Posterior vena cava (tissue), 2 donors: ENCODE data around the gene SMPDL3A. TPM values are rescaled to one million over a fixed set of nuclear protein-coding genes. Genes with fewer than 3 reads are reported as not detected.
"Not testable (repeated sequence)": the region's sequence is repeated elsewhere in the genome, so short reads cannot be mapped to it uniquely, and the experiment has no call there.

Experiments used
- DNase-seq: peaks from one replicate; pipeline ENCODE4 v3.0.0-alpha.2; 2020; ENCODE audit warnings: low spot score
- intact Hi-C, 2 donors: fragments of 100-400 bp; cut with DNase I; formaldehyde crosslinking; loops; one replicate each; pipeline versions ENCODE4 v1.14.1 to v1.14.2; 2022 to 2023
- long read RNA-seq, 2 donors: library from polyadenylated mRNA; unstranded; transcript quantifications; one replicate each; pipeline ENCODE4 v2.0.0, GENCODE V29; 2020 to 2021
- total RNA-seq, 2 donors: library from RNA; stranded (reverse); fragmentation: NEBNext Ultra II Directional; extraction: Animal tissue kit (Norgen Biotek cat#: 25700); gene quantifications; one replicate each; pipeline ENCODE4 v1.2.1, GENCODE V29; 2021
- donor health status: DM: yes; HTN: yes; CAD: no.
- donor health status: DM: yes; HTN: yes; CAD: no.

SMPDL3A gene, protein sequence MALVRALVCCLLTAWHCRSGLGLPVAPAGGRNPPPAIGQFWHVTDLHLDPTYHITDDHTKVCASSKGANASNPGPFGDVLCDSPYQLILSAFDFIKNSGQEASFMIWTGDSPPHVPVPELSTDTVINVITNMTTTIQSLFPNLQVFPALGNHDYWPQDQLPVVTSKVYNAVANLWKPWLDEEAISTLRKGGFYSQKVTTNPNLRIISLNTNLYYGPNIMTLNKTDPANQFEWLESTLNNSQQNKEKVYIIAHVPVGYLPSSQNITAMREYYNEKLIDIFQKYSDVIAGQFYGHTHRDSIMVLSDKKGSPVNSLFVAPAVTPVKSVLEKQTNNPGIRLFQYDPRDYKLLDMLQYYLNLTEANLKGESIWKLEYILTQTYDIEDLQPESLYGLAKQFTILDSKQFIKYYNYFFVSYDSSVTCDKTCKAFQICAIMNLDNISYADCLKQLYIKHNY
- total RNA-seq, result 1 to 10 TPM; 6.1 to 7.0 TPM
- long read RNA-seq, donor 1, partial matches to known transcripts, result 1 of 3 reads
- long read RNA-seq, donor 1, other reads (novel, unspliced or antisense), result 1 of 3 reads
- long read RNA-seq, donor 2, transcript SMPDL3A-203 (7 exons, 1,755 nt), result major isoform, 8 of 22 reads
- long read RNA-seq, donor 2, partial matches to known transcripts, result 0 of 22 reads
- long read RNA-seq, donor 2, other reads (novel, unspliced or antisense), result 10 of 22 reads

DNA sequence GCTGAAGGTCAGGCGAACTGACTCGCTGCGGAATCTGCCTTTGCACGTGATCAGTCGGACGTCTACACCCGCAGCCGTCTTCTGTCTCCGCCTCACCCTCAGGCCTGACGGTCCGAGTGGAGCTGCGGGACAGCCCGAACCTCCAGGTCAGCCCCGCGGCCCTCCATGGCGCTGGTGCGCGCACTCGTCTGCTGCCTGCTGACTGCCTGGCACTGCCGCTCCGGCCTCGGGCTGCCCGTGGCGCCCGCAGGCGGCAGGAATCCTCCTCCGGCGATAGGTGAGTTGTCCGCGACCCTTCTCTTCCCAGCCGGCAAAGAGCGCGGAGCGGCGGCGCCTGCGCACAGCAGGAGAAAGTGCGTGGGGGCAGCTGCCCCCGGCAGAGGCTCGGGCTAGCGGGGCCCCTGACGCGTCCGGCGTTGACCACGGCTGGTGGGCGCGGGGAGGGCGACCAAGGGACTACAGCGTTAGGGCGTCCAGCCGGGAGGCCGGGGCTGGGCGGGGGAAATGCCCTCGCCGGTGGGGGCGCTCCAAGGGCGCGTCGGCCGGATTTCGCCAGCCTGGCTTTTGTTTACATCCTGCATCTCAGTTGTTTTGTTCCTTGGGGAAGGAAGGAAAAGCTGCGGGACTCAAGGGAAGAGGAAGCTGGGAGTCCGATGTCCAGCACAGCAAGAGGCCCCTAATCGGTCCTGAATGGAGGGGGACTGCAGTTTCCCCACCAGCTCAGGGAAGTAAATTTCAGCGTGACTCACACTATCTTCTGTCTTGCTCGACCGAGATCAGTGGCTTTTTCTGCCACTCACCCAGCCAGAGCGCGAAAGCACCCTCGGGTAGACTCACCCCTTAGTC, at the start of gene SMPDL3A:
TSS of gene SMPDL3A (plus strand) at position 77 of the 846 bp plus-strand sequence. CDS start at position 166, 89 bp downstream.
- intact Hi-C loops, result no loop called here
- peak; percentile 90 for DNase-seq

DNA sequence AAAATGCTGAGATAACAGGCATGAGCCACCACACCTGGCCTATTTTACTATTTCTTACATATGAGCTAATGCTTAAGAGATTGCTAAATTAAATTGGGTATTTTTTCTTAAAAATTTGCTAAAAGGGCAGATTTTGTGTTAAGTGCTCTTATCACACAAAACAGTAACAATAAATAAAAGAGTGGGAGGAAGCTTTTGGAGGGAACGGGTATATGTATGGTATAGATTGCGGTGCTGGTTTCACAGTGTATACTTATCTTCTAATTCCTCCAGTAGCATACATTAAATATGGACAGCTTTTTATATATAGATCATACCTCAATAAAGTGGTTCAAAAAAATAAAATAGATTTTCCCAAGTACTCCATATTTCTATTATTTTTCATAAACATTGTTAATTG, 49.0 kb upstream of the SMPDL3A start:
- no peak for DNase-seq
- intact Hi-C loops, result loop anchor here in 1 of 2 donors (10.0 kb wide), 1 partner anchor 95 kb away; no protein-coding TSS in a partner anchor

DNA sequence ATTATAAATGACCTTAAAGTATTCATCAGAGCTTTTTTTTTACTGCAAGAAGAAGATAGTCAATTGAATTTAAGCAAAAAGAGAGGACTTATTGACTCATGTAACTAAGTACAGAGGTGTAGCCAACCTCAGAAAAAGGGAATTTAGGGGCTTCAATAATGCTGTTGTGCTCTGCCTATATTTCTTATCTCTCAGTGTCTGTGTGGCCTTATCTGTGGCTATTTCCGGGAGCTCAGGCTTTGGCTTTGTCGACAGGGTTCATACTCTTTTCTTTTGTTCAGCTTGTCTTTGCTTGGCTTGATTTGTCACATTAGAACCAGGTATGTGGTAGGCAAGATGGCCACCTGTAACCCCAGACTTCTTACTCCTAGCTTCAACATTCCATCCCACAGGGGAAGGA, 48.1 kb upstream of the SMPDL3A start:
- DNase-seq, result no peak
- intact Hi-C loops, result loop anchor here in 1 of 2 donors (10.0 kb wide), 1 partner anchor 94 kb away; no protein-coding TSS in a partner anchor

DNA sequence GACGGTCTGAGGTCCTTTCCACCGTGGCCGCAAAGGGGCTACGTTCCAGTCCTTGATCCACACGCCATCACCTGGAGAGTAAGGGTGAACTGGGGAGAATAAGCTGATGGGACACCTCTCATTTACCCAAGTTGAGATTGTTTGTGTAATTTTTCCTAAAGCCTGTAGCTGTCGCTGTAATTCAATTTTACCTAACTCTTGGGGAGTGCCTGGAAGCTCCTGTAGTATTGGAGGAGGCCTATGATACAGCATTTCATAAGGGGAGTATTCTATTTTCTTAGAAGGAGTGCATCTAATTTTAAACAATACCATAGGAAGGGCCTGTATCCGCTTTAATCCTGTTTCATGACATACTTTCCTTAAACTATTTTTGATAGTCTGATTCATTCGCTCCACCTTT, 44.8 kb upstream of the SMPDL3A start:
- intact Hi-C loops, result loop anchor here in 1 of 2 donors (10.0 kb wide), 1 partner anchor 91 kb away; no protein-coding TSS in a partner anchor
- DNase-seq, result not testable (repeated sequence)

DNA sequence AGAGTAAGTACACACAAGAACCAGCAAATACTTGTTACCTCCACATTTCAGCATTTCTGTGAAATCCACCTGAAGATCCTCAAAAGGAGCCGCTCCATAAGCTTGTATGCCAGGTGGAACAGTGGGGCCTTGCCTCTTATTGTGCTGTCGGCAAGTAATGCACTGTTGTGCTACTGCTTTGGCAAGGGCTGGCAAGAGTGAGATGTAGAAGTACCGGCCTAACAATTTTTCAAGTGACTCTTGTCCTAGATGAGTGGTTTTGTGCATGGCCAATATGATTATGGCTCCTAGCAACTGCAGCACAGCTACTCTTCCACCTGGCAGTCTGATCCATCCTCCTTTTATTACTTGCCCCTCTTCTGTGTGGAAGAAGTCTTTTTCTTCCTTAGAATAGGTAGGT, 44.2 kb upstream of the SMPDL3A start:
- intact Hi-C loops, result loop anchor here in 1 of 2 donors (10.0 kb wide), 1 partner anchor 90 kb away; no protein-coding TSS in a partner anchor
- not testable (repeated sequence) for DNase-seq

DNA sequence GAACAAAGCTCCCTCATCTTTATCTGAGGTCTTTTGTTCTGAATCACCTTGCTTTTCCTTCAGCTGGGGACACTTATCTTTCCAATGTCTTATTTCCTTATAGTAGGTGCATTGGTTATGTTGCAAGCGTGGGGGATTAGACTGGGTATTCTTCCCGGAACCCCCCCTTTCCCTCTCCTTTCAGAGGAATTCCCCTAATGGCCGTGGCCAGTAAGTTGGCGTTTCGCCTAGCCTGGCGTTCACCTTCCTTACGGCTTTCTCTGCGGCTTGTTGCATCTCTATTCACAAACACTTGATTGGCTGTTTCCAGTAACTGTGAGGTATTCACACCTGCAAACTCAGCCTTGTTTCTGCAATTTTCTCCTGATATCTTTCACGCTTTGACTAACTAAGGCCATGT, 42.4 kb upstream of the SMPDL3A start:
- intact Hi-C loops, result loop anchor here in 1 of 2 donors (10.0 kb wide), 1 partner anchor 88 kb away; no protein-coding TSS in a partner anchor
- no peak for DNase-seq

DNA sequence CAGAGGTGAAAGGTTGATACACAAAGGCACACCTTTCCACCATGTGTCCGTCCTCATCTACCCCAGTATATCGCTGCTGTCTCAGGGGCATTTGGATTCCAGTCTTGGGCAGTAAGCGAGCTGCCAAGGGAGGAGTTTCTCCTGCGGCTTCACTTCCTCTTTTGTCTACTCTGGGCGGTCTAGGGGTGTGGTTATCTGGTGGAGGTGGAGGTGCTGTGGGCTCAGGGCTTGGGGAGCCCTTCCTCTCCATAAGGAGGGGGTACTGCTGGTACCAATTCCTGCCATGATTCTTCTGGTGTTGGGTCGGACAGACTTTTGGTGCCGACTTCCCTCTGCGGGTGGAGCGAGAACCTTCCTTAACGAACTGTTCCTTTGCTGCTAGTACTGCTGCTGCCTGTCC, 41.5 kb upstream of the SMPDL3A start:
- no peak for DNase-seq
- intact Hi-C loops, result loop anchor here in 1 of 2 donors (10.0 kb wide), 1 partner anchor 87 kb away; no protein-coding TSS in a partner anchor

DNA sequence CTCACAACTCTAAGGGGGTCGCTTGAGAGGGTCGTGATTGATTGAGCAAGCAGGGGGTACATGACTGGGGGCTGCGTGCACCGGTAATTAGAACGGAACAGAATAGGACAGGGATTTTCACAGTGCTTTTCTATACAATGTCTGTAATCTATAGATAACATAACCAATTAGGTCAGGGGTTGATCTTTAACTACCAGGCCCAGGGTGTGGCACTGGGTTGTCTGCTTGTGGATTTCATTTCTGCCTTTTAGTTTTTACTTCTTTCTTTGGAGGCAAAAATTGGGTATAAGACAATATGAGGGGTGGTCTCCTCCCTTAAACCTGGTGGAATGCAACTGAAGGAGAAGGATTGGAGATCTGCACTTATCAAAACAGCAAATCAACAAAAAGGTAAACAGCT, 40.1 kb upstream of the SMPDL3A start:
- intact Hi-C loops, result loop anchor here in 1 of 2 donors (10.0 kb wide), 1 partner anchor 86 kb away; no protein-coding TSS in a partner anchor
- DNase-seq, result not testable (repeated sequence)

DNA sequence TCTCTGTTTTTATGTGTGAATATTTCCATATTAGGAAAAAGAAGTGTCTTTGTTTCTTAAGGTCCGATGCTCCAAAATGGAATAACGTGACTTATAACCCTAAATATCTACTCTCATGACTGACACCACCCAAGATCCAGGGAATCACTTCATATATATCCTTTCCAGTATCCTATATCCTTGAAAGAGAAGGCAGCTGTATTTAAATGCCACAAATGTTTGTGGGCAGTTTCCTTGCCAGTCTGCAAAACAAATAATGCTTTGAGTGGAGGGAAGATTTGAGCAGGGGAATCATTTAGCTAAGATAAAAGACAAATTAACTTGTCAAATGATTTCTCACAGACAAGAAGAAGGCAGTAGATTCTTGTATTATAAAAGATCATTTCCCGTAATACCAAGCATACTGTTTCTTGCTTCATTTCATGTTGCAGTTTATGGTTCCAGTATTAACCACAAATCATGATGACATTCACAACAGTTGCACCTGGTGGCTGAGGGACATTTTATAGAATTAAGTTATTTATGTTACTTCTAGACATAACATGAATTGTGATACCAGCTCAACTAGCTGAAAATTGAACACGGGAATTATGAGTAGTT, 39.5 kb upstream of the SMPDL3A start:
- no peak for DNase-seq
- intact Hi-C loops, result loop anchor here in 1 of 2 donors (10.0 kb wide), 1 partner anchor 85 kb away; no protein-coding TSS in a partner anchor

DNA sequence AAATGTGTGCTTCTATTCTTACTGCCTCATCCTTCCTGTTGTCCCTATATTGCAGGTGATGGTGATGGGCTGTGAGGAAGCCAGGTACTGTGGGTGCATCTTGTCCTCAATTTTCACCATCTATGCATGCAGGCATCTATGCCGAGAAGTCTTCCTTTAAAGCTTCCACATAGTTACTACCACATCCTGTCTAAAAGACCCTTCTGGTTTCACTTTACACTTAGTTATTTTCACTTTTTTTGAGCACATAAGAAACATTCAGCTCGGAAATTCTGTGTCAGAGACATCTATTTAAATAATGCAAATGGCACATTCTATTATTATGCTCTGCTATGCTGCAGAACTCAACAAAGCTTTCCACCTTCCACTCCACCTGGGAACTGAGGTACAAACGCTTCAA, 37.7 kb upstream of the SMPDL3A start:
- DNase-seq, result no peak
- intact Hi-C loops, result no loop called here

DNA sequence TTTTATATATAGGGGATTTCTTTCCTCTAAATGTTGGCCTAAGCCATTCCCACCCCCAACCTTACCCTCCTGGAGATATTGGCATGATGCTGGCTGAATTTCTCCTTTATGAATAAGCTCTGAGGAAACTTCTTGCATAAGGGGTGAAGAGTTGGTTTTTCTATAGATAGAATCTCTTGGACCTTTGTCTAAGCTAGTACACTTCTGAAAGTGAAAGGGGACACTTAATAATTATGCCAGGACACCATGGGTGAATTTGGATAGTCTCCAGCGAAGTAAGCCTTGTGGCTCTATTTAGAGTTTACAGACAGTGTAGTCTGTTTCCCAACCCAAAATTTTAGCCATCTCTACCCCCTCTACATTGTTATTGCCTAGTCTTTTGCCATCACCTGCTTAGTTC, 36.6 kb upstream of the SMPDL3A start:
- intact Hi-C loops, result no loop called here
- DNase-seq, result no peak

DNA sequence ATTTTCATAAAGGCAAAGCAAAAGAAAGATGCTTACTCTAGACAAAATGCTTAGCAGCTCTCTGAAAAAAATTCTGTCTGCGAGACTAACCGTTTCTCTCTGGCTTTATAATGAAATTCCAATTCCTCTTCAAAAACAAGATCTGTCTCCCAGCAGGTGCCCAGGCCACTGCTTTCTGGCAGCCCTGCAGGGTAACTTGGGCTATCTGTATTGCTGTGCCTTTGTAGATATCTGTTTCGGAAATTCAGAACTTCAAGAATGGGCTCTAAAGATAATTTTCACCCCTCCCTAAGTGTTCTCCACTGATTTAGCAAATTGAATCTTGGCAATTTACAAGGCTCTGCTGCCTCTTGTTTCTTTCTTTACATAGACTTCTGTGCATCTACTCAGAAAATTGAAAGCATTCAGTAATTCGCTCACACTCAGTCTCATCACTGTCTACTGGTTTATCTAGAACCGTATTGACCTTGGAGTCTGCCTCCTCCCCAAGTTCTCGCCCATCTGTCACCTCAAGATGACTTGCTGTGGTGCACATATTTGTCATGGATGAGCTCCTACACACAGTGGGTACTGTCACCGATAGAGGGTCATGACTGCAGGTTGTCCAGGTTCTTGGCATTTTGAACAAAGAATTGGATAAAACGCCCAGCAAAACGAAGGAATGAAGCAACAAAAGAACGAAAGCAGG, 35.9 kb upstream of the SMPDL3A start:
- DNase-seq, result no peak
- intact Hi-C loops, result no loop called here

DNA sequence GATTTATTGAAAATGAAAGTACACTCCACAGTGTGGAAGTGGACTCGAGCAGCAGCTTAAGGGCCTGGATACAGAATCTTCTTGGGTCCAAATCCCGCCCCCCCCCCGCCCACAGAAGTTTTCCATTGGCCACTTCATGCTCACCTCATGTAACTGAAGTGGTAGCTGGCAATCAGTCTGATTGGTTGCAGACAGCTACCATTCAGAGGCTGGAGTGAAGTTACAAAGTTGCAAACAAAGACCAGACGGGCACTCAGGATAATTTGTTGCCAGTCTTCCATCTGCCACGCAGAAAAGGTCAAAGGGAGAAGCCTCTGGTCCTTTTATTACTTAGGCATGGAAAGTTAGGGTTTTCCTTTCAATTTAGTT, 35.4 kb upstream of the SMPDL3A start:
- intact Hi-C loops, result no loop called here
- DNase-seq, result no peak

DNA sequence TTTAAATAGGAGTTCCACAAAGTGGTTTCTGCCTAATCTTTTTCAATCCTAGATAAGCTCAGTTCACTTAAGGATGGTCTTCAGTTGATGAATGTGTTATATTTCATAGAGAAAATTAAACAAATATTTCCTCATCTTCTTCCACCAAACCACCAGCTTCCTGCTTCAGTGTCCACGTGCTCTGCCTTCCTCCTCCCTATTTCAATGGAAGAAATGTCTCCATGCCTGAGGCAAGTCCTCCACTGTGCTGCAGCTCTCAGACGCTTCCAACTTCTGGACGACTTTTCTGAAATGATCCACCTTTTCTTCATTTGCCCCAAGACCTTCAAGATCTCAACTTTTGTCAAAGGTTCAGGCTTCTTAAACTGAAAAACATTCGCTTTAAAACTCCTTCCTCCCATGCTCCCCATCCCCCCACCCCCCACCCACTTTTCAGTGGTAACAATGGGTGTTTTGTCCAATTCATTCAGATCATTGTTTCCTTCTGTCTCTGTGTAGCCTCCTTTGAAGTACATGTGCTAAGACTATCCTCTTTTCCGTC, 34.8 kb upstream of the SMPDL3A start:
- DNase-seq, result no peak
- intact Hi-C loops, result no loop called here

DNA sequence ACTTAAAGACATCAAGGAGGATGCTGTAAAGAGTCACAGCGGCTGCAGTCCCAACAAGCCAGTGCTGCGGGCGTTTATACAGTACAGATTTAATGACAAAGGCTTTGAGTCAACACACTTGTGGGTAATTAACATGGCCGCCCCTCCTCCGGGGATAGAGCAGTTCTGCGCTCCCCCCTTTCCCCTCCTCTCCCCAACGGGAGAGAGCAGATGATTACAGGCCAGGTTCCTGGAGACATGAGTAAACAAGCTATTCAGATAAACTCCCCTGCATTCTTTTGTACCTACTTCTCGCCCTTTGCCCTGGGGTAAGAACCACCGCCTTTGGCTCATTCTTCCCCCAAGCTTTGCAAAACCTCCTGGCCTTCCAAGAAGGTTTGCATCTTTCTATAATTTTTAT, 33.2 kb upstream of the SMPDL3A start:
- no peak for DNase-seq
- intact Hi-C loops, result no loop called here

DNA sequence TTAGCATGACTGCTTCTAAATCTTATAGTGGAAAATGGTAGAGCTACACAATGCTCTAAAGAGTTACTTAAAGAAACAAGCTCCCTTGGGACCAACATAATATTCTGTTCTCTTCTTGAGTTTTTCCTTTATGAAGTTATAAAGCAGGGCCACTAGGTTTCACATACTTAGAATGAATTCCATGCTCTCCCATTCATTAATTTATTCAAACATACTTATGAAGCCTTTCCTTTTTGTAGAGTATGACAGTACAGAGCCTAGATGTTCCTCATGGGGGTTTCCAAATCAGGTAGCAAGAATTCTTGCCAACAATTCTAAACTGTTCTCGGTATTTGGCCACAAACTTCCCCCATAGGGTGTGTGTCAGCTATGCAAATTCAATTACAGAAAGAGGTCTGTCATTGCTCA, 30.1 kb upstream of the SMPDL3A start:
- intact Hi-C loops, result no loop called here
- DNase-seq, result no peak

DNA sequence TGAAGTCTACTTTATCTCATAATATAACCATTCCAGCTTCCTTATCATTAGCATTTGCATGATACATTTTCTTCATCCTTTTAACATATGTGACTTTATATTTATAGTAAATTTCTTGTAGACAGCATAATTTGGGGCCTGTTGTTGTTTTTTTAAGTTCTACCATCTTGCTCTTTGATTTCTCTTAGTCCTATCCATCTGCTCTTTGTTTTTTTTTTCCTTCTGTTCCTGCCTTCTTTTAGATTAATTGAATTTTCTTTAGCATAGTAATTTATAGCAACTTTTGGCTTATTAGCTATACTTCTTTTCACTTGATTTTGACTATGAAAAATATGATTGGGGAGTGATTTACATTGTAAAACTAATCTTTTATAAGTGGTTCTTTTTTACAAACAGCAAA, 28.7 kb upstream of the SMPDL3A start:
- DNase-seq, result no peak
- intact Hi-C loops, result no loop called here

DNA sequence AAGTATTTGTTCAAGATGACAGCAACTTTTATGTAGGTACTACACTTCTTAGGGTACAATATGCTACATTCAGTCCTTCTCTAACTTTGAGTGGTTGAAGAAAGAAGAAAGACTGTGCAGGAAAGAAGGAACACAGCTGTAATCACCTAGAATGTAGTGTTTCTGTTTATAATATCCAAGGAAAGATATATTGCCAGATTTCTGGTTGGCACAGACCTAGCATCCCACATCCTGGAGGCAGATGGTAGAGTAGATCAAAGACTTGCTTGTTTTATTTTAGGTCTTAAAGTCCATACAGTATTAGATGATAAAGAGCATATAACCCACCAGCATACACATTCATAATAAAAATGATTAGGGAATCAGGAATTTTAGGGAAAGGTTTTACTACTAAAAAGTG, 22.8 kb upstream of the SMPDL3A start:
- intact Hi-C loops, result no loop called here
- DNase-seq, result no peak
